RCC 7860 (cell line): ENCODE data around the gene MALRD1.
"Not testable (repeated sequence)": the region's sequence is repeated elsewhere in the genome, so short reads cannot be mapped to it uniquely, and the experiment has no call there.

Experiments
- DNase-seq: peaks from one replicate; pipeline ENCODE4 v3.0.0-alpha.2; 2015; ENCODE audit warnings: low spot score
- FAIRE-seq: peaks from 2 replicates; lab custom pipeline; 2012; peaks lifted over from hg19 to GRCh38; lab: Jason Lieb, UNC

MALRD1 gene

DNA sequence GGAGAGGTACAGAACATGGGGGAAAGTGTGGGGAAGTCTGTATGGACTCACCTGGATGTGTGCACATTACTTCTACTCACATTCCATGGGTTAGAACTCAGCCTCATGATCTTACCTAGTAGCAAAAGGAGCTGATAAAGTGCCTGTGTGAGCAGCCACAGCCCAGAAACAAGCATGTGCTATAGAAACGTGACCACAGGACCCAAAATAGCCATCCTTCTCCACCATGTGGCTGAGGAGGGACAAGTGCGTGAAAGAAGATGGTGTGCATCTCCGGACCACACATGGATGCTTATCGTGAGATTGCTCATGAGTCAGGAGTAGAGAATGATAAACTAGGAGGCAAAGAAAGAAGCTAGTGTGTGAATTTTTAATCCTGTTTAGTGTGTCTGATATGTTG, 431.3 kb downstream of the MALRD1 start:
- no peak for FAIRE-seq
- DNase-seq = no peak

DNA sequence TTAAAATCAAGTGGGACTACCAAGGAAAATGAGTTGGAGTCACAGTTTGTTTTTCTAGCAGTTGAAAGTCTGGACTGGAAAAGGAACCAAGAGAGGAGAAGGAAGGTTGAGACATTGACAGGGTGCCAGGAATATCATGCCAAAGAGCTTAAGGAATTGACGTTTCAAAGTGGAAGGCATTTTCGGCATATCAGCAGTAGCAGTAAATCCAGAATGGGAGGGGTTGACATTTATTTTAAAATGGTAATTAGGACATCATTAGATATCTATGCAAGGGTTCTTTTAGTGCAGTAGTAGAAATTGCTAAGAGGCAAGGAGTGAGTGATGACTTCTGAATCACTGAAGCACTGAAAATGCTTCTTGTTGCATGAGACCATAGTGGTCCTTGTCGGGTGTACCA, 431.8 kb downstream of the MALRD1 start:
- FAIRE-seq = no peak
- DNase-seq = no peak

DNA sequence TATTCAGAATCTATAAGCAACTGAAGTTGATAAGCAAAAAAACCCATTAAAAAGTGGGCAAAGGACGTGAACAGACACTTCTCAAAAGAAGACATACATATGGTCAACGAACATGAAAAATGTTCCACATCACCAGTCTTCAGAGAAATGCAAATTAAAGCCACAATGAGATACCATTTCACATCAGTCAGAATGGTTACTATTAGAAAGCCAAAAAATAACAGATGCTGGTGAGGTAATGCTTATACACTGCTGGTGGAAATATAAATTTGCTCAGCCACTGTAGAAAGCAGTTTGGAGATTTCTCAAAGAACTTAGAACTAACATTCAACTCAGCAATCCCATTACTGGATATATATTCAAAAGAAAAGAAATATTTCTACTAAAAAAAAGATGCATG, 434.8 kb downstream of the MALRD1 start:
- no peak for DNase-seq
- FAIRE-seq = no peak

DNA sequence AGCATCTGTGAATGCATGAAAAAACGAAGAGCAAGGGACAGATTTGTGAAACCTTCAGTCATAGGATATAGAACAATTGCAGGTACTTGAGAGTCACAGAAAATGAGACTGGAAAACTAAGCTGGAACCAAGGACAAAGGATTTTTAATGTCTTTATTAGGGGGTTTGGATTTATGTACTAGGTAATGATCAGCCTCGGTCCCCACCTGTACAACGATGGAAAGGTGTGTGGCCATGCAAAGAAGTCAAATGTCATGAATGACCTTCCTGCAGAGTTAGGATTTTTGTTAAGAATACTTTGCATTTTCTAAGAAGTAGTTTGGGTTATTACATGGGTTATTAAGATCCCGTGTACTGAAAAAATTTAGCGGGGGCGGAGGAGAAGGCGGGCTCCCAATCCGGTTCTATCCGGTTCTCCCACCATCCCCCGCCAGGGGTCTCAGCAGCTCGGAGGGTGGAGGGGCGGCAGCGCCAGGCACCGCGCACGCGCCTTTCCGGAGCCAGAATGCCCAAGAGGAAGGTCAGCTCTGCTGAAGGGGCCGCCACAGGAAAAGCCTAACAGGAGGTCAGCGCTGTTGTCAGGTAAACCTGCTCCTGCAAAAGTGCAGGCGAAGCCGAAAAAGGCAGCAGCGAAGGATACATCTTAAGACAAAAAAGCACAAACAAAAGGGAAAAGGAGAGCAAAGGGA, 440.1 kb downstream of the MALRD1 start:
- no peak for DNase-seq
- FAIRE-seq = no peak

DNA sequence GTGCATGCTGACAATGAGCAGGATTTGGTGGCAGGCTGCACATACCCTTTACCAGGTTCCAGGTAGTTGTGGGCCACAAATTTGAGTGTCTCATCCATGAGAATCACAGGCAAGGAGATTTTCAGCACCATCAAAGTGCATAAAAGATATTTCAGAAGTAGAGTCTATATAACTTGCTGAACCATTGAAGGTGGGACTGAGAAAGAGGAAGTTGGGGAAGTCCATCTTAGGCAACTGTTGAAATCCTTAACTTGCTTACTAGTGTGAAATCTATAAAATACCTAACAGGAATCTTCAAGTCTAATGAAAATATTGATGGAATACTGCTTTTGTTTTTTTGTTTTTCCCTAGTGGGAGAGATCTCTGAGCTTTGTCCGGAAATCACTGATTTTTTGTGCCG, 442.6 kb downstream of the MALRD1 start:
- FAIRE-seq = no peak
- DNase-seq = no peak

DNA sequence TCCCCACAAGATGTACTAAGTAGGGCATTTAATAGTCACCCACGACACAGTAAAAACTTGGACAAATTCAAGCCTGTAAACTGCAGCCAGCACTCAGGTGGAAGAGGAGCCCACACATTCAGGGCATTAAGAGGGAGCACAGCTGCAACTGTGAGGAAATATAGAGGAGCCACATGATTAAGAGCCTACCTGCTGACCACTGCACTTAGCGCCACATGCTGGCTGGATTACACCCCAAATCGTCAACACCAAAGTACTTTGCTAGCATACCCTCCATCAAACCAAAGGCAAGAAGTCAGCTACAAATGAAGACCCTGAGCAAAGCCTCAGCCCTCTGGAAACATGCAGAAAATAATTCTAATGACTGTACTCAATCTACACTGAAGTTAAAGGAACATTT, 445.3 kb downstream of the MALRD1 start:
- FAIRE-seq (no peak), DNase-seq (no peak)

DNA sequence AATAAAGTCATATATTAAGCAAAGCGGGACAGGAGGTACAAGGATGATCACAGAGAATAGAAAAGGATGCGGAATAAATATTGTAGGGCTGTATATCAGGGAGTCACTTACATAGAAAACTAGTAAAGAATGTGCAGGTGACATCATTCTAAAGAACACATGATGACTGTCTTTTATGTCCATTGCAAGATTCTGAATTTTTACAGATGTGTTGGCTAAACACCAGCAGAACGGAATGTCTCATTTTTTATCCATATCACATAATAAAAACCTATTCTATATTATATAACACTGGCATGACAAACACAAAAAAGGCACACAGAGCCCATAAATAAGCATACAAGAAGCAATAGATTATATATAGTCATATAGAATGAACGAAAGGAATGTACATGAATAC, 448.4 kb downstream of the MALRD1 start:
- FAIRE-seq = no peak
- DNase-seq = no peak

DNA sequence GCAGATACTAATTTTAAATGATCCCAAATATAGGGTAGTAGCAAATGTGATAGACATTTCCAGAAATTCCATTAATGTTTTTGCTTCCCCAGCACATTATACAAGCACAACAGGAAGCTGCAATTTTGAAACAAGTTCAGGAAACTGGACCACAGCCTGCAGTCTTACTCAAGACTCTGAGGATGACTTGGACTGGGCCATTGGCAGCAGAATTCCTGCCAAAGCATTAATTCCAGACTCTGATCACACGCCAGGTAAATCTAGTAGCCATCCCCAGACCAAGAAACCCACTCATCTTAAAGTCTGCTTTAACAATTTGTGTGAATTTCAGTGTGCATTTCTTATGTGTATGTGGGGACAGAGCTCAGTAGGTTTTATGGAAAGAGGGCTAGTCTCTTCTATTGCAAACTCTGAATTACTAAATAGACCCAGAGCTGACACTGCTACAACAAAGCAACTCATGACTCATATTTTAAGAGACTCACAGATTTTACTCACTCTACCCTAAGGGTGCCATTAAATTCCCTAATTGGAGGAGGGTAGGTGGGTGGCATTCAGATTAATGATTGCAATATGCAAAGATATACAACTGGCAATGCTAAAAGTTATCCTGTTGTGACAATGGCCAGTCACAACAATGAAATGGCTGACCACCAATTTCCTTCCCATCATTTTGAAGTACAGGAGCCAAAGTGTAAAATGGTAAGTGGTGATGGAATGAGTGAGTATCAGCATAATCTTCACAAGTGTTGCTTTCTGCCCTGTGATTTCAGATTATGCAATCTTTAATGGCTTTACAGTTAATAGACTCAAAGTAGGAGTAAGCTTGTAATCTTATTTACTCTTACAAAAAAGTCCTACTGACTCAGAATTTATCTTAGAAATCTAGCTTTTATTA, 450.0 kb downstream of the MALRD1 start:
- FAIRE-seq = no peak
- DNase-seq = no peak

DNA sequence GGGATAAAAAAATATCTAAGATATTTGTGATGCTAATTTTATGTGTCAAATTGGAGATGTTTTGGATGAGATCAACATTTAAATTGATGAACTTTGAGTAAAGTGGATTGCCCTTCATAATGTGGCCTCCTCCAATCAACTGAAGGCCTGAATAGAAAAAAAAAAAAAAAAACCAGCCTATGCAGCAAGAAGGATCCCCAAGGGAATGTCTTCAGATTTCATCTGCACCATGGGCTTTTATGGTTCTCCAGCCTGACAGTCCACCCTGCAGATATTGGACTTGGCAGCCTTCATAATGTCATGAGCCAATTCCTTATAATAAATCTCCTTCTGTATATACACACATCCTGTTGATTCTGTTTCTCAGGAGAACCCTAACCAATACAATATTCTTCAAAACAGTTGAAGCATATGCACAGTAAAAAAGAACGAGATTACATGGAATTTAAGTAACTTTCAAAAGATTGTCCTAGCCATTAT, 450.7 kb downstream of the MALRD1 start:
- no peak for DNase-seq
- no peak for FAIRE-seq

DNA sequence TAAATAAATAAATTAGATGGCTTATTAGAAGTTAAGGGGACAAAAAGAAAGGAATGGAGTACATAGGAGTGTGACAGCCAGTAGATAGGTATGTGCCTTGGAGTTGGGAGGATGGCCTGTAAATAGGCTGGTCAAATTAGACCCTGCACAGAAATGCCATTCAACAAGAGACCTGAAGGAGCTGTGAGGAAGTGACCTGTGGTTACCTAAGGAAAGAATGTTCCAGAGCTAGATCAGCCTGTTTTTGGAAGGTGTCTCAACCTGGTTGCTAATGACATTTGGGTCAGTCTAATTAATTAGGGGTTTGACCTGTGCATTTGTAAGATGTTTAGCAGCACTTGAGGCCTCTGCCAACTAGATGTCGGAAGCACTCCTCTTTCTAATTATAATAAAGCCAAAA, 452.4 kb downstream of the MALRD1 start:
- FAIRE-seq (no peak), DNase-seq (no peak)

DNA sequence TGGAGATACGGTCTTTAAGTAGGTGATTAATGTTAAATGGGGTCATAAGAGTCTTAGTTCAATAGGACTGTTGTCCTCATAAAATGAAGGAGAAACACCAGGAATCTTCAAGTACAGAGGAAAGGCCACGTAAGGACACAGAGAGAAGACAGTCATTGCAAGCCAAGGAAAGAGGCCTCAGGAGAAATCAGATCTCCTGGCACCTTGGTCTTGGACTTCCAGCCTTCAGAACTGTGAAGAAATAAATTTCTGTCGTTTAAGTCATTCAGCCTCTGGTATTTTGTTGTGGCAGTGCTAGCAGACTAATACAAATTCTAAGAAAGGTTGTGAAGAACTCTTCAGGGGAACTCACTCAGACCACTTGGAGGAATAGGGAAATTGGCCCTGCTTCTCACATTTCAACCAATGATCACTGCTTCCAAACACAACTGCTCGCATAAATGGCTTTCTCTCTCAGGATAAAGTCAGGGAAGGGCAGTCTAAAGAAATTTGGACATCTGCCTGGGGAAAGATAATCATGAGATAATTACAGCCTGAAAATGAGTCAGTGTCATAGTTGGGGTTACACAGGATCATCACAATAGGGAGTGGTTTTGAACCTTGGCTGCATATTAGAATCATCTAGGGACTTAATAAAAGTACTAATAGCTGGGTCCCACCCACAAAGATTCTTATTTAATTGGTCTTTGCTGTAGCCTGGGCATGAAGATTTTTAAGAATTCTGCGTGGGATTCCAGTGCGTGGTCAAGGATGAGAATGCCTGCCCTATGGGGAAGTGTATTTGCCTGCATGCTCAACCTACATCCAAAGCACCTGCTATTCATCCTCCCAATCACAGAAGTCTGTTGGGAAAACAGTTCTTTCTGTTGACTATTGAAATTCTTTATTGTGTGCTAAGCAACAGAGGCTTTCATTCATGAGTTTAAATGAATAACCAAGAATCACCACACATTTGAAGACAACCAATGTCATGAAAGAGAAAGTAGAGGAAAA, 457.0 kb downstream of the MALRD1 start:
- no peak for FAIRE-seq
- no peak for DNase-seq

DNA sequence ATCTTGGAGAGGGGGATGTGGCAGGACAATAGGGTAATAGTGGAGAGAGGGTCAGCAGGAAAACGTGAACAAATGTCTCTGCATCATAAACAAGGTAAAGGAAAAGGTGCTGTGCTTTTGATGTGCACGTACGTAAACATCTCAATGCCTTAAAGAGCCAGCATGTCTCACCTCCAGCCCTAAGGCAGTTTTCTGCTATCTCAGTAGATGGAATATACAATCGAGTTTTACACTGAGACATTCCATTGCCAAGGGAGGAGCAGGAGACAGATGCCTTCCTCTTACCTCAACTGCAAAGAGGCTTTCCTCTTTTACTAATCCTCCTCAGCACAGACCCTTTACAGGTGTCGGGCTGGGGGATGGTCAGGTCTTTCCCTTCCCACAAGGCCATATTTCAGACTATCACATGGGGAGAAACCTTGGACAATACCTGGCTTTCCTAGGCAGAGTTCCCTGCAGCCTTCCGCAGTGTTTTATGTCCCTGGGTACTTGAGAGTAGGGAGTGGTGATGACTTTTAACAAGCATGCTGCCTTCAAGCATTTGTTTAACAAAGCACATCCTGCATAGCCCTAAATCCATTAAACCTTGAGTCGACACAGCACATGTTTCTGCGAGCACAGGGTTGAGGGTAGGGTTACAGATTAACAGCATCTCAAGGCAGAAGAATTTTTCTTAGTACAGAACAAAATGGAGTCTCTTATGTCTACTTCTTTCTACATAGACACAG, 461.6 kb downstream of the MALRD1 start:
- not testable (repeated sequence) for DNase-seq, FAIRE-seq

DNA sequence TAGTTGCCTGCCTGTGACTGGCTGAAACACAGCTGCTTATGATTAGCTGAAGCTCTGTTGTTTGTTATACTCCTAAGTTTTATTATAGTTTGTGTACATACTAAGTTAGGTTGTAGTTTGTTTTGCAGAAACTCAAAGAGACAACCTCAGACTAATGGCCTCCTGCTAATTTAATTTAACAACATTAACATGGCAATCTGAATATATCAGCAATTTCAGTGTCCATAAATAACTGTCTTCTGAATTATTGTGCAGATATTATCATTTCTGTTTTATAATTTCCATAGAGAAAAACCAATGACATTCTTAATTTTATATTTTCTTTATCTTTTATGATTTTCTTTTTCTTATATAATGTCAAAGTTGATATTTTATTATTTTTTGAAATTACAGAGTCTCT, 469.5 kb downstream of the MALRD1 start:
- FAIRE-seq (no peak), DNase-seq (no peak)

DNA sequence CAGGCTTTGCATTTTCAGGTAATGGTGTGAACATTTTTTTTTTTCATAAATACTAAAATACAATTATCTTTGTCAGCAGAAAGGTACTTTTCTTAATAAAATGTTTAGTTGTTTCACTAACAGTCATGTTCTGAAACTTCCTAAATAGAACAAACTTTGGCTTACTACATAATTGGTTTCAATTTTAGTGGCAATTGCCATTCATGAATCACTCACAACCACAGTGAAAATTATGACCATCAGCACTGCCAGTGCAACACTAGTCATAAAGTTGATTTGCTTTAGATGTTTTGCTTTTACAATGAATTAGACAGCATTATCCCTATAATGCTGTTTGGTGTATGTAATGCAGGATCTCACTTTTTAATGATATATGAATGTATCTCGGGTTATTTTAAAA, 470.0 kb downstream of the MALRD1 start:
- FAIRE-seq = no peak
- no peak for DNase-seq

DNA sequence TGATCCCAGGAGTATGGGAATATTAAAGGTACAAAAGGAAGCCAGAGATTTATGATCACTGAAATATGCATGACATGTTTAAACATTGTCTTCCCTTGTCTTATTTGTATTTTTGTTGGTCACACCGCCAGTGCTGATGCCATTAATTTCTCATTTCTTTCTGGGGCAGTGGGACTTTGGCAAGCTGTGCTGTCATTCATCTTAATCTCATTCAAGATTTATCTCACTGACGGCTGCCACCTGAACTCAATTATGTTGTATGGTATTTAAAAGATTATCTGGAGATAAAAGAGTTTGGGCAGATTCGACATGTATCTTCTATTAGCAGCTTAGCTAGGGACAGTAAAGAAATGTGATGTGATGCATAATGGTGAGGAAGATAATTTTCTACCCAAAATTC, 482.7 kb downstream of the MALRD1 start:
- FAIRE-seq = no peak
- no peak for DNase-seq

DNA sequence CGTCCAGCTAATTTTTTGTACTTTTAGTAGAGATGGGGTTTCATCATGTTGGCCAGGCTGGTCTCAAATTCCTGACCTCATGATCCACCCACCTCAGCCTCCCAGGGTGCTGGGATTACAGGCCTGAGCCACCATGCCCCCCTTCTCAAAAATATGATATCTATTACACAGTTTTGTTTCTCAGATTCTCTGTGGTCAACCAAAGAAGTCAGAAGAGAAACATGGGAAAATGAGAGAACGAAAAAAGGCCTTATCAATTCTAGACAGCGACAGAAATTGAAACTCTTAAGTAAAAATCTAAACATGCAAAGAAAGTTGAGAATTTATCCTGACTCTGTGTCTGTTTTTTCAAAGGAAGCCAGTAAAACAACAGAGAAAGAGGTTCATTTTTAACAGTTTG, 483.8 kb downstream of the MALRD1 start:
- FAIRE-seq = no peak
- no peak for DNase-seq

DNA sequence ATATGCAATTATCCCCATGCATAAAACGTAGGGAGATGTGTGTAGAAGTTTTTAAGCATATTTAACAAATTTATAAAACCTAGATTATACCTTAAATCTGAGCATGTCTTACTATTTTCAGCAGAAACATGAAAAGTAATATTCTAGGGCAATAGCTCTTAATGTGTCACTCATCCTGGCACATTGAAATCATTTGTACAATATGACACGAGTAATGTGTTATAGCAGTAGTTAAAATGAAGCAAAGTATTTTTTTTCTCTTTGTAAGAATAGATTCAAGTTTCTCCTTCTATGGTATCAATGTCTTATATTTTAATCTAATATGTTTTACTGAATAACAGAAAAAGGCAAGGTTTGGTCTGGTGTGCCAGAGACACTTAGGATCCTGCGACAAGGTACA, 492.7 kb downstream of the MALRD1 start:
- no peak for DNase-seq
- FAIRE-seq = no peak

DNA sequence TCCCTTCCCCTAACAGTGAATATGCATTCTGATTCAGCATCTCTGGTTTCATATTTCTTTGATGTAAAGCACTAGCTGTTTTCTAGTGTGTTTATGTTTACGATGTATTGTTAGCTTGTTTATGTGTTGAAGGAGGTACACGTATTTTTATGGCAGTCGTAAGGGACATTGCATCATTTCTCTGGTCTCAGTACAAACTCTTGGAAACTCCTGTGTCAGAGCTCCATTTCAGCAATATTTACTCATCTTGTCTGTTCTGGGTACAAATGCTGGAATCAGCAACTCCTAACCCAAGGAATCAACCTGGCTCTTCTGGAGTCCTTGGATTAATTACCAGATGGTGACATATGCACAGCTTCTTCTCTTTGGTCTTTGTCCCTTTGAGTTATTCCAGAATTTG, 497.6 kb downstream of the MALRD1 start:
- FAIRE-seq (no peak), DNase-seq (no peak)

DNA sequence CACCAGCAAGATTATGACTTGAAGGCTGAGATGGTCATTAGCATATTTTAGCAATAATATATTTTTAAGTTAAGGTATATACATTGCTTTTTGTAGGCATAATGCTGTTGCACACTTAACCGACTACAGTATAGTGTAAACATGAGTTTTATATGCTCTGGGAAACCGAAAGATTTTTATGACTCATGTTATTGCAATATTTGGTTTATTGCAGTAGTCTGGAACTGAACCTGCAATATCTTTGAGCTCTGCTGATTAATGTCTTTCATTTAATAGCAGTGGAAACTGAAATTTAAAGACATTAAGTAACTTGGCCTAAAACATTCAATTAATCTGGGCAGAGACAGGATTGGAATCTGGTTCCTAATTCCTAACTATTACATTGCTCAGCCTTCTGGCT, 500.9 kb downstream of the MALRD1 start:
- no peak for DNase-seq
- FAIRE-seq = no peak

DNA sequence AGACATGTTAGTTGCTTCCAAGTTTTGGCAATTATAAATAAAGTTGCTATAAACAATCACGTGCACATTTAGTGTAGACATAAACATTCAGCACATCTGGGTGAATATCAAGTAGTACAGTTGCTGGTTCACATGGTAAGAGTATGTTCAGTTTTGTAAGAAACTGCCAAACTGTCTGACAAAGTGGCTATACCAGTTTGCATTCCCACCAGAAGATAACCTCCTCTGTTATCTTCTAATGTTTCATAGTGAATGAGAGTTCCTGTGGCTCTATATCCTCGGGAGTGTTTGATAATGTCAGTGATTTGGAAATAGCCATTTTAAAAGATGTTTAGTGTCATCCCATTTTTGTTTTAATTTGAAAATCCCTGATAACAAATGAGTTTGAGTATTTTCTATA, 508.1 kb downstream of the MALRD1 start:
- FAIRE-seq = no peak

More for the DNA sequence above, 508.1 kb downstream of the MALRD1 start:
- no peak for DNase-seq
